Measurements from ENCODE around the gene KIAA1614.

The KIAA1614 gene

GRCh38 chr1:180946541-180947498 is 34.1 kb downstream of the KIAA1614 start:
- H3K4me3 ChIP-seq (ENCODE audit: low read depth, low read length) = no peak overlapping the region
- POLR2A ChIA-PET = no interaction called here
- CTCF ChIA-PET = no interaction called here
- no peak for DNase-seq (ENCODE audit: low read depth, low spot score)
- no peak for TF ChIP-seq CTCF (IDR thresholded peaks at IDR 0.05; ENCODE audit: insufficient read depth, low read length, missing control alignments)

- DNase-seq (ENCODE audit: low read depth, low spot score) = no peak
- H3K4me3 ChIP-seq (ENCODE audit: low read depth, low read length) = no peak overlapping the region
- ChIA-PET POLR2A (no interaction called here), CTCF (no interaction called here)
- no peak for TF ChIP-seq CTCF (IDR thresholded peaks at IDR 0.05; ENCODE audit: insufficient read depth, low read length, missing control alignments)
Measured at GRCh38 chr1:180947499-180947885, 34.8 kb downstream of the KIAA1614 start.

DNA sequence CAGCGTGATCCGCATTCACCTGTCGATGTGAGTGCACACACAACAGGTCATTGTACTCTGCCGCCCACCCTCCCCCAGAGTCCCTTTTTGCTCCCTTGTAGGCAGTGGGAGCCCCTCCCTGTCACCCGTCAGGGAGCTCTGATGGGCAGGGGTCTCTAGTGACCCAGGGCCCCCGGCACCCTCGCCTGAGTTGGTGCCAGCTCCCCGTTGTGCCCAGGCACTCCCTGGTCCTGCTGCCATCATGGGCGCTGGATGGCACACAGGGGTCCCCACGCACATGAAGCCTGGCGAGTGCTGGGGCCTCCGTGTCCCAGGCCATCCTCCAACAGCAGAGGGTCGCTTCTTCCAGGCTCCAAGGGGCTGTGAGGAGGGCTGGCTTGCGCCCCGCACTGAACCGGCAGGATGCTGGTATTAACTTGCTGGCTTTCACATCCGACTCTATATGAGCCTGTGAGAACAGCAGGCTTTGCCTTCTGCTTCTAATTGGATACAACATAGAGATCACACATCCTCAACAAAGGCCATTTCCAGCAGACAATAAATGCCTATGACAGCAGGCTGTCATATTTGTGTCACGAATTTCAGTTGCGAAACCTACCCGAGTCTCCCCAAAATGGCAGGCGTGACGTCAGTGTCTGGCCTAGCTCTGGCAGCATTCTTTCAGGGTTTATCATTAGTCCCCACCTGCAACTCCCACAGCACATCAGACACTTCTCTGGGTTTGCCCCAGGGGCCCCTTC is 35.4 kb downstream of the KIAA1614 start:
- POLR2A ChIA-PET = no interaction called here
- no peak for TF ChIP-seq CTCF (IDR thresholded peaks at IDR 0.05; ENCODE audit: insufficient read depth, low read length, missing control alignments)
- no peak overlapping the region for H3K4me3 ChIP-seq (ENCODE audit: low read depth, low read length)
- CTCF ChIA-PET = no interaction called here
- DNase-seq (ENCODE audit: low read depth, low spot score) = no peak

GRCh38 chr1:180948641-180949615 is 36.2 kb downstream of the KIAA1614 start:
- ChIA-PET POLR2A (interaction anchor here (0.8 kb wide), 1 partner anchor 433 kb away, joined by 3 read pairs; no protein-coding TSS in a partner anchor), CTCF (interaction anchor here (0.9 kb wide), 1 partner anchor 217 kb away, joined by 3 read pairs; no protein-coding TSS in a partner anchor)
- no peak overlapping the region for H3K4me3 ChIP-seq (ENCODE audit: low read depth, low read length)
- no peak for DNase-seq (ENCODE audit: low read depth, low spot score)
- no peak for TF ChIP-seq CTCF (IDR thresholded peaks at IDR 0.05; ENCODE audit: insufficient read depth, low read length, missing control alignments)

DNA sequence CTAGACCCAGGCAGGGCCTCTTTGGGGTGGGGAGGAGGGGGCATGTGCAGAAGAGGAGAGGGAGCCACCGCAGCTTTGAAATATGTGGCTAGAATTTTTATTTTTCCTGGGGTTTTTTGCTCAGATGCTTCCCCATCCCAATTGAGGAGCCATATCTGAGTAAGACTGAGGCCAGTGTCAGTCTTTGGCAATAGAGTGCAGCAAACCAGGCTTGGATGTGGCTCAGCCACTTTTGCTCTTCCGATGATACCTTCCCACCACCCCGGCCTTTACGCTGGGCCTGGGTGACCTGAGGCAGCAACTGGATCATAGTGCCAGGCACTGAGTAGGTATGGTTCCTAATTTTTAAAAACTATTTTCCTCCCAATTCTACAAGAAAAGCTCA is 36.9 kb downstream of the KIAA1614 start:
- ChIA-PET CTCF (interaction anchor here (0.9 kb wide), 1 partner anchor 216 kb away, joined by 3 read pairs; no protein-coding TSS in a partner anchor), POLR2A (interaction anchor here (0.8 kb wide), 1 partner anchor 433 kb away, joined by 3 read pairs; no protein-coding TSS in a partner anchor)
- no peak for TF ChIP-seq CTCF (IDR thresholded peaks at IDR 0.05; ENCODE audit: insufficient read depth, low read length, missing control alignments)
- no peak overlapping the region for H3K4me3 ChIP-seq (ENCODE audit: low read depth, low read length)
- no peak for DNase-seq (ENCODE audit: low read depth, low spot score)

Measured in AG04449 (cell line).